NCI-H2196 treated with DMSO at 0.1 percent for 48 hours (cell line): ENCODE measurements around the gene SLC25A20.
A peak's percentile ranks its signal among the peaks of the same experiment; 100 is the strongest.
"Not testable (repeated sequence)": the region's sequence is repeated elsewhere in the genome, so short reads cannot be mapped to it uniquely, and the experiment has no call there.

Experiments
- DNase-seq: peaks from one replicate; lab custom pipeline; 2025; ENCODE audit not compliant: unreplicated experiment; lab: John Stamatoyannopoulos, UW

The SLC25A20 gene

GRCh38 chr3:48898383-48899234 lies at the start of gene SLC25A20:
SLC25A20 (minus strand) TSS chr3:48898882; CDS start chr3:48898794, 88 bp downstream.
- peak; percentile 30 for DNase-seq

GRCh38 chr3:48945891-48946549 lies 47.3 kb upstream of the SLC25A20 start:
- DNase-seq = no peak

GRCh38 chr3:48945432-48945831 lies 46.8 kb upstream of the SLC25A20 start:
- no peak for DNase-seq

GRCh38 chr3:48938689-48939088 lies 40.0 kb upstream of the SLC25A20 start:
- DNase-seq = no peak

- no peak for DNase-seq
Measured at GRCh38 chr3:48938156-48938555, 39.5 kb upstream of the SLC25A20 start.

- no peak for DNase-seq
Measured at GRCh38 chr3:48935530-48935929, 36.8 kb upstream of the SLC25A20 start.

GRCh38 chr3:48934333-48934991 lies 35.8 kb upstream of the SLC25A20 start:
- DNase-seq = no peak

GRCh38 chr3:48931944-48932580 lies 33.4 kb upstream of the SLC25A20 start:
- DNase-seq = no peak

GRCh38 chr3:48930590-48930989 lies 31.9 kb upstream of the SLC25A20 start:
- DNase-seq = no peak

GRCh38 chr3:48929358-48930035 lies 30.8 kb upstream of the SLC25A20 start:
- DNase-seq = no peak

GRCh38 chr3:48928679-48929078 lies 30.0 kb upstream of the SLC25A20 start:
- no peak for DNase-seq

GRCh38 chr3:48927928-48928327 lies 29.2 kb upstream of the SLC25A20 start:
- no peak for DNase-seq

- no peak for DNase-seq
Measured at GRCh38 chr3:48926425-48927392, 28.0 kb upstream of the SLC25A20 start.

GRCh38 chr3:48919215-48920138 lies 20.8 kb upstream of the SLC25A20 start:
- no peak for DNase-seq

- peak; percentile 37 for DNase-seq
Measured at GRCh38 chr3:48918388-48919214, 19.9 kb upstream of the SLC25A20 start, which contains the start of gene ARIH2. ARIH2 (plus strand) TSS chr3:48918842; CDS start chr3:48927559, 8,717 bp downstream.

- DNase-seq = no peak
Measured at GRCh38 chr3:48915296-48915695, 16.6 kb upstream of the SLC25A20 start.

GRCh38 chr3:48907026-48907425 lies 8.3 kb upstream of the SLC25A20 start:
- DNase-seq = not testable (repeated sequence)

GRCh38 chr3:48899273-48899672 lies 591 bp upstream of the SLC25A20 start:
- no peak for DNase-seq
